CD4-positive, alpha-beta memory T cell (primary cell): ENCODE results near the gene OSBP2. TPM values are rescaled to one million over a fixed set of nuclear protein-coding genes. Genes with fewer than 3 reads are reported as not detected.

ENCODE experiments used
- CTCF ChIA-PET: fragments of 350-600 bp; sonication (Branson Sonifier 250); formaldehyde crosslinking; loops from one replicate; lab custom pipeline; 2021; ENCODE audit warnings: inconsistent platforms; ENCODE audit not compliant: partially characterized antibody; lab: Charles Lee
- POLR2A ChIA-PET: fragments of 350-600 bp; sonication (Branson Sonifier 250); formaldehyde crosslinking; loops from one replicate; lab custom pipeline; 2021; ENCODE audit not compliant: partially characterized antibody; lab: Charles Lee
- DNase-seq, 5 donors: peaks; one replicate each; pipeline versions ENCODE4 v3.0.0 to v3.0.0-alpha.2; 2020 to 2022; ENCODE audit warnings: mixed read lengths in 1 of 5
- H3K27ac ChIP-seq: one replicate; pipeline ENCODE4 v1.7.0; 2013; ENCODE audit warnings: low read depth, low read length
- H3K27me3 ChIP-seq: 2 replicates; pipeline ENCODE4 v1.7.0; 2013; ENCODE audit warnings: mild to moderate bottlenecking, low read length, moderate library complexity; ENCODE audit not compliant: insufficient read depth
- H3K36me3 ChIP-seq: 2 replicates; pipeline ENCODE4 v1.7.0; 2013; ENCODE audit warnings: mild to moderate bottlenecking, low read length, moderate library complexity; ENCODE audit not compliant: insufficient read depth
- H3K4me1 ChIP-seq: 2 replicates; pipeline ENCODE4 v1.7.0; 2013; ENCODE audit warnings: mild to moderate bottlenecking, low read length, moderate library complexity; ENCODE audit not compliant: insufficient read depth
- H3K4me3 ChIP-seq, 2 donors: one replicate each; pipeline ENCODE4 v1.7.0; 2013; ENCODE audit warnings: low read length in 2 of 2, mild to moderate bottlenecking in 1 of 2
- H3K9me3 ChIP-seq, 2 donors: one replicate each; pipeline ENCODE4 v1.7.0; 2013; ENCODE audit warnings: low read length in 2 of 2, control low read depth in 1 of 2; ENCODE audit not compliant: control insufficient read depth in 1 of 2
- H3K27ac Mint-ChIP-seq, 7 donors: one replicate each; pipeline ENCODE4 v1.8.0; 2020 to 2021; ENCODE audit warnings: mixed read lengths in 7 of 7, mild to moderate bottlenecking in 6 of 7, inconsistent platforms in 3 of 7, moderate library complexity in 3 of 7
- H3K27me3 Mint-ChIP-seq, 2 donors: one replicate each; pipeline ENCODE4 v1.8.0; 2020 to 2021; ENCODE audit warnings: mixed read lengths in 2 of 2
- H3K36me3 Mint-ChIP-seq, 2 donors: one replicate each; pipeline ENCODE4 v1.8.0; 2020 to 2021; ENCODE audit warnings: mixed read lengths in 2 of 2, inconsistent platforms in 1 of 2, mild to moderate bottlenecking in 1 of 2
- H3K4me1 Mint-ChIP-seq, 4 donors: one replicate each; pipeline ENCODE4 v1.8.0; 2020 to 2021; ENCODE audit warnings: mixed read lengths in 4 of 4, mild to moderate bottlenecking in 1 of 4
- H3K4me3 Mint-ChIP-seq, 8 donors: one replicate each; pipeline ENCODE4 v1.8.0; 2020 to 2021; ENCODE audit warnings: mixed read lengths in 8 of 8, mild to moderate bottlenecking in 7 of 8, moderate library complexity in 6 of 8, inconsistent platforms in 3 of 8
- H3K9me3 Mint-ChIP-seq, 8 donors: one replicate each; pipeline ENCODE4 v1.8.0; 2020 to 2021; ENCODE audit warnings: mixed read lengths in 8 of 8, mild to moderate bottlenecking in 5 of 8, inconsistent platforms in 3 of 8, moderate library complexity in 1 of 8
- intact Hi-C: fragments of 100-400 bp; cut with micrococcal nuclease; formaldehyde crosslinking; loops from one replicate; pipeline ENCODE4 v1.15.1; 2023
- polyA plus RNA-seq, 2 donors: library from polyadenylated mRNA; unstranded; fragments of 300-500 nt; fragmentation: Illumina TruSeq; gene quantifications; one replicate each; pipeline ENCODE4 v1.2.3, GENCODE V29; 2021
- total RNA-seq, 2 experiments: library from RNA; stranded (reverse); gene quantifications; one replicate each; pipeline ENCODE4 v1.2.3, GENCODE V29; 2021

The OSBP2 gene
- total and polyA plus RNA-seq, 4 experiments from 2014 or later, result 0.39 to 1.3 (median 0.74) TPM

DNA sequence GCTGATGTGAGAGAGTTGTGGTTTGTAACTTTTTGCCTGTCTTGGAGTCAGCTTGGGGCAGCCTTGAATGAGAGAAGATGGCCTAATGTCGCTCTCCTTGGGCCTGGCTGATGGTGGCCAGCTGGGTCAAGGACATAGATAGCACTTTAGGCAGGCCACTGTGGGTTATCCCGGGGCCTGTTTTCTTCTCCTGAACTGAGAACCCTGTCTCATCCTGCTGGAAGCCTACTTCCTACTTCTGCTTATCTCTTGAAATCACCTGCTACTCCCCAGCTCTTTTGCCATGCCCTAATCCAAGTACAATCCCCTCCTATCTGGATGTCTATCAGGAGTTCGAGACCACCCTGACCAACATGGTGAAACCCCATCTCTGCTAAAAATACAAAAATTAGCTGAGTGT lies 49.5 kb downstream of the OSBP2 start:
- Histone ChIP-seq H3K9me3 (no peaks in the 10 kb centered on the region), H3K4me3 (no peak overlapping the region), H3K36me3 (no peaks in the 10 kb centered on the region), H3K4me1 (peaks cover 16% of the 10 kb centered on the region), H3K27ac (no peak overlapping the region), H3K27me3 (no peaks in the 10 kb centered on the region)
- intact Hi-C loops, result no loop called here
- CTCF ChIA-PET, result no interaction called here
- H3K27me3 Mint-ChIP-seq, result peaks cover 3% of the 10 kb centered on the region in 2 donors
- H3K36me3 Mint-ChIP-seq, result no peaks in the 10 kb centered on the region
- H3K27ac Mint-ChIP-seq, result no peak overlapping the region
- peaks cover 12 to 27% (median 13%) of the 10 kb centered on the region in 4 donors for H3K4me1 Mint-ChIP-seq
- POLR2A ChIA-PET, result interaction anchor here (2.2 kb wide), 1 partner anchor 109 kb away, joined by 7 read pairs; the partner anchor contains the start of gene SLC35E4
- H3K9me3 Mint-ChIP-seq, result peaks cover 0 to 2% (median 0%) of the 10 kb centered on the region in 8 donors
- no peak overlapping the region for H3K4me3 Mint-ChIP-seq
- DNase-seq, result no peak

DNA sequence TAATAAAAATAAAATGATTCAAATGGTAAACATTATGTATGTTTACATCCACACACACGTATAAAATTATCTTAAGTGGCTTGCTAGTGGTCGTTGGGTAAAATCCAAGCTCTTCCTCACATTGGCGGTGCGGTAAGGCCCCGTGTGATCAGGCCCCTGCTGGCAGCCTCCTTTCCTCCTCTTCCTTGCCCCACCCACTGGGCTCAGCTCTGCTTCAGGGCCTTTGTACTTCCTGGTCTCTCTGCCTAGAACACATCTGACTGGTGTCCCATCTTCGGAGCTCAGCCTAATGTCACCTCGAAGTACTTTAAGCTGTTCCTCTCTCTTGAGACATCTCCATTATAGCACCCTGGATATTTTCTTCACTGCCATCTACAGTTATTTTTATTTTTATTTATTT lies 52.8 kb downstream of the OSBP2 start:
- intact Hi-C loops, result no loop called here
- DNase-seq, result no peak
- Histone ChIP-seq H3K27me3 (no peaks in the 10 kb centered on the region), H3K27ac (no peak overlapping the region), H3K9me3 (no peaks in the 10 kb centered on the region), H3K36me3 (no peaks in the 10 kb centered on the region), H3K4me1 (peaks cover 6% of the 10 kb centered on the region), H3K4me3 (no peak overlapping the region)
- peaks cover 0 to 2% (median 0%) of the 10 kb centered on the region in 8 donors for H3K9me3 Mint-ChIP-seq
- POLR2A ChIA-PET, result no interaction called here
- H3K4me3 Mint-ChIP-seq, result no peak overlapping the region
- peaks cover 2 to 3% of the 10 kb centered on the region in 2 donors for H3K27me3 Mint-ChIP-seq
- H3K27ac Mint-ChIP-seq, result no peak overlapping the region
- no peaks in the 10 kb centered on the region for H3K36me3 Mint-ChIP-seq
- H3K4me1 Mint-ChIP-seq, result peaks cover 0 to 10% (median 6%) of the 10 kb centered on the region in 4 donors
- CTCF ChIA-PET, result no interaction called here

DNA sequence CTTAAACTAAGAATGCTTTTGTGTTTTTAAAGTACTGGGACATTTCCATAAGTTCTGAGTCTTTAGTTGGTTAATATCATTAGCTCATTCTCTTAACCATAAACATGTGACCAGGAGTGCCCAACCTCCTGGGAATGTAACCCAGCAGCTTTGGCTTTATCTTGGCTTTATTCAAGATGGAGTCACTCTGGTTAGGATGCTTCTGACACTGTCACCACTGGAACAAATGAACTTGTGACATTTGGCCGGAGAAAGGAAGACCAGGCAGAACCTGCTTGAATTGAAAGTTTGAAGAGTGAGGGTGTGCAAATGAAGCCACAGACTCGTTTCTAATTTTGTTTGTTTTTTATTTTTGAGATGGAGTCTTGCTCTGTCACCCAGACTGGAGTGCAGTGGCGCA lies 54.6 kb downstream of the OSBP2 start:
- intact Hi-C loops, result no loop called here
- DNase-seq, result no peak
- H3K27ac ChIP-seq, result no peak overlapping the region
- Mint-ChIP-seq H3K4me3 (no peak overlapping the region), H3K27ac (no peak overlapping the region), H3K36me3 (no peaks in the 10 kb centered on the region), H3K4me1 (peaks cover 0 to 6% (median 0%) of the 10 kb centered on the region in 4 donors), H3K9me3 (peaks cover 0 to 5% (median 0%) of the 10 kb centered on the region in 8 donors), H3K27me3 (no peaks in the 10 kb centered on the region)
- H3K36me3 ChIP-seq, result no peaks in the 10 kb centered on the region
- ChIA-PET POLR2A (no interaction called here), CTCF (no interaction called here)
- H3K9me3 ChIP-seq, result no peaks in the 10 kb centered on the region
- H3K4me3 ChIP-seq, result no peak overlapping the region
- no peaks in the 10 kb centered on the region for H3K4me1 ChIP-seq
- H3K27me3 ChIP-seq, result no peaks in the 10 kb centered on the region

DNA sequence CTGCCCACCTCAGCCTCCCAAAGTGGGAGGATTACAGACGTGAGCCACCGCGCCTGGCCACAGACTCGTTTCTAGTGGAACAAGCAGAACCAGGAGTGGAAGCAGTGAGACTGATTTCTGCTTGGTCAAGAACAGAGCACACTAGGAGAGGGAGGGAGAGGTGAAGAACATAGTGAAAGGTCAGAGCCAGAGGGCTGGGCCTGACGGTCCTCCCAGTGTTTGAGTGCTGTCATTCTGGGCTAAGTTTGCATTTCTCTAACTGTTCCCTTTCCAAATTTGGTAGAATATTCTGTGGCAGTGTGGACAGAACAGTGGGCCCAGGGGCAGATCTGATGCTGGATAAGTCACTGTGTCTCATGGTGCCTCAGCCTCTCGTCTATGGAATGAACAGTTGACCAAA lies 55.2 kb downstream of the OSBP2 start:
- no peak overlapping the region for H3K27ac Mint-ChIP-seq
- H3K9me3 Mint-ChIP-seq, result peaks cover 0 to 5% (median 0%) of the 10 kb centered on the region in 8 donors
- H3K27me3 Mint-ChIP-seq, result no peaks in the 10 kb centered on the region
- ChIA-PET POLR2A (no interaction called here), CTCF (no interaction called here)
- H3K9me3 ChIP-seq, result no peaks in the 10 kb centered on the region
- peaks cover 0 to 5% (median 0%) of the 10 kb centered on the region in 4 donors for H3K4me1 Mint-ChIP-seq
- no peaks in the 10 kb centered on the region for H3K4me1 ChIP-seq
- intact Hi-C loops, result no loop called here
- H3K36me3 Mint-ChIP-seq, result no peaks in the 10 kb centered on the region
- H3K27me3 ChIP-seq, result no peaks in the 10 kb centered on the region
- H3K27ac ChIP-seq, result no peak overlapping the region
- H3K36me3 ChIP-seq, result no peaks in the 10 kb centered on the region
- H3K4me3 Mint-ChIP-seq, result no peak overlapping the region
- no peak for DNase-seq
- no peak overlapping the region for H3K4me3 ChIP-seq

DNA sequence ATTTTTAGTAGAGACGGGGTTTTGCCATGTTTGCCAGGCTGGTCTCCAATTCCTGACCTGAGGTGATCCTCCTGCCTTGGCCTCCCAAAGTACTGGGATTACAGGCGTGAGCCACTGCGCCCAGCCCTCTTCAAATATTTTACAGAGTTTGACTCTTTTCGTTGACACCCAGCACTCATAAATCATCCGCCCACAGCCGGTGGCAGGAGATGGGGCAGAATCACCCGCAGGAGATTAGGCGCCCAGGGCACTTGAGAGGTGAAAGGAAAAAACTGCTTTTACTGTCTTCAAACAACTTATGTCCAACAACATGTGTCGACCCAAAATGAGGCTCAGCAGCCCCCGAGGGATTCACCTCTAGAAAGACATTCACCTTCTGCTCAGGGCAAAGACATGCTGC lies 56.9 kb downstream of the OSBP2 start:
- no peaks in the 10 kb centered on the region for H3K4me1 Mint-ChIP-seq
- CTCF ChIA-PET, result no interaction called here
- no peak overlapping the region for H3K4me3 Mint-ChIP-seq
- peaks cover 0 to 5% (median 0%) of the 10 kb centered on the region in 8 donors for H3K9me3 Mint-ChIP-seq
- Histone ChIP-seq H3K27ac (no peak overlapping the region), H3K9me3 (no peaks in the 10 kb centered on the region), H3K36me3 (no peaks in the 10 kb centered on the region), H3K4me1 (no peaks in the 10 kb centered on the region), H3K27me3 (no peaks in the 10 kb centered on the region), H3K4me3 (no peak overlapping the region)
- intact Hi-C loops, result no loop called here
- POLR2A ChIA-PET, result no interaction called here
- H3K27ac Mint-ChIP-seq, result no peak overlapping the region
- no peaks in the 10 kb centered on the region for H3K36me3 Mint-ChIP-seq
- DNase-seq, result no peak
- H3K27me3 Mint-ChIP-seq, result no peaks in the 10 kb centered on the region

DNA sequence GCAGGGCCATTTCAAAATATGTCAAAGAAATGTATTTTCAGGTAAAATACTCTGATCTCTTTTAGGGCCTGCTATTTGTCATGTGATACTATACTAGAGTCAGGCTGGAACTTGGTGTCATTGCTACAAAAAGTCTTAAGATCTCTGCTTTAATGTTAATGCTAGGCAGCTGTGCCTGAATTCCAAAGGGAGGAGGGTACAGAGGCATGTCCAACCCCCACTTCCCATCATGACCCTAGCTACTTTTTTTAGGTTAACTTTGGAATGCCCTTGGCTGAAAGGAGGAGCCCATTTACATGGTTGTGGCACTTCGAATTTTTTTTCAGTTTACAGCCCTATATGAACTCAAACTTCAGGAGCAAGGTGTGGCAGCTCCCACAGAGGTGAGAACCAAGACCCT lies 58.1 kb downstream of the OSBP2 start:
- CTCF ChIA-PET, result interaction anchor here (1.2 kb wide), 1 partner anchor 118 kb away, joined by 3 read pairs; no protein-coding TSS in a partner anchor
- Mint-ChIP-seq H3K9me3 (peaks cover 0 to 3% (median 0%) of the 10 kb centered on the region in 8 donors), H3K36me3 (no peaks in the 10 kb centered on the region), H3K27me3 (no peaks in the 10 kb centered on the region), H3K4me1 (no peaks in the 10 kb centered on the region), H3K27ac (no peak overlapping the region), H3K4me3 (no peak overlapping the region)
- H3K4me3 ChIP-seq, result no peak overlapping the region
- H3K36me3 ChIP-seq, result no peaks in the 10 kb centered on the region
- no peak for DNase-seq
- H3K27ac ChIP-seq, result no peak overlapping the region
- H3K27me3 ChIP-seq, result no peaks in the 10 kb centered on the region
- no peaks in the 10 kb centered on the region for H3K4me1 ChIP-seq
- POLR2A ChIA-PET, result no interaction called here
- intact Hi-C loops, result no loop called here
- H3K9me3 ChIP-seq, result no peaks in the 10 kb centered on the region

DNA sequence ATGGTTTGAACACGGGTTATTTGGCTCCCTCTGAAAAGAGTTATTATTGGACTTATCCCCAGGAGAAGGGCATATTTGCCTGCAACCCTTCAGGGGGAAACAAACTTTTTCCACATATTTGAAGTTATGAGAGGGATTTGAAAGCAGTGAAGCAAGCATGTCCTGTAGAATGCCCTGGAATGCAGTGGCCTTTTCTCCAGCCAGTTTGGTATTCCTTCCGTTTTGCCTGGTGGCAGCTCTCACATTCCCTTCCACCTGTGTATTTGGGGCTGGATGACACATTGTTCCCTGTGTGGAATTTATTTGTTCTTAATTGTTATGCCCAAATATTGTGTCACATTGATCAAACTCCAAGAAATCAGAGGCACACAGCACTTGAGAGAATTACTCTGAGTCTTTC lies 59.0 kb downstream of the OSBP2 start:
- Mint-ChIP-seq H3K4me1 (no peaks in the 10 kb centered on the region), H3K27ac (no peak overlapping the region), H3K9me3 (peaks cover 0 to 3% (median 0%) of the 10 kb centered on the region in 8 donors), H3K27me3 (no peaks in the 10 kb centered on the region), H3K36me3 (no peaks in the 10 kb centered on the region), H3K4me3 (no peak overlapping the region)
- POLR2A ChIA-PET, result no interaction called here
- CTCF ChIA-PET, result interaction anchor here (1.9 to 3.5 kb wide), 2 partner anchors 10 to 119 kb away, joined by 8 to 75 read pairs; partner anchors contain the start of gene SLC35E4
- H3K27ac ChIP-seq, result no peak overlapping the region
- intact Hi-C loops, result no loop called here
- H3K36me3 ChIP-seq, result no peaks in the 10 kb centered on the region
- no peak for DNase-seq
- H3K27me3 ChIP-seq, result no peaks in the 10 kb centered on the region
- no peaks in the 10 kb centered on the region for H3K4me1 ChIP-seq
- H3K4me3 ChIP-seq, result no peak overlapping the region
- H3K9me3 ChIP-seq, result no peaks in the 10 kb centered on the region
